KOPT-K1 (cell line): ENCODE measurements around the gene CACNB2.
"Not testable (repeated sequence)": the region's sequence is repeated elsewhere in the genome, so short reads cannot be mapped to it uniquely, and the experiment has no call there.

Experiments used
- H3K27ac ChIP-seq: fragments of 200-600 bp; sonication (generic); 2 replicates; pipeline ENCODE4 v1.5.1; 2016; ENCODE audit warnings: antibody characterized with exemption, mild to moderate bottlenecking, low read depth, low read length; ENCODE audit not compliant: poor library complexity, severe bottlenecking
- H3K36me3 ChIP-seq: fragments of 200-600 bp; sonication (generic); 2 replicates; pipeline ENCODE4 v1.5.1; 2017; ENCODE audit warnings: antibody characterized with exemption, mild to moderate bottlenecking, low read length, moderate library complexity; ENCODE audit not compliant: insufficient read depth
- H3K9me3 ChIP-seq: fragments of 200-600 bp; sonication (generic); 2 replicates; pipeline ENCODE4 v1.5.1; 2017; ENCODE audit warnings: antibody characterized with exemption, low read length, mild to moderate bottlenecking; ENCODE audit not compliant: insufficient read depth, poor library complexity, severe bottlenecking

CACNB2 gene

DNA sequence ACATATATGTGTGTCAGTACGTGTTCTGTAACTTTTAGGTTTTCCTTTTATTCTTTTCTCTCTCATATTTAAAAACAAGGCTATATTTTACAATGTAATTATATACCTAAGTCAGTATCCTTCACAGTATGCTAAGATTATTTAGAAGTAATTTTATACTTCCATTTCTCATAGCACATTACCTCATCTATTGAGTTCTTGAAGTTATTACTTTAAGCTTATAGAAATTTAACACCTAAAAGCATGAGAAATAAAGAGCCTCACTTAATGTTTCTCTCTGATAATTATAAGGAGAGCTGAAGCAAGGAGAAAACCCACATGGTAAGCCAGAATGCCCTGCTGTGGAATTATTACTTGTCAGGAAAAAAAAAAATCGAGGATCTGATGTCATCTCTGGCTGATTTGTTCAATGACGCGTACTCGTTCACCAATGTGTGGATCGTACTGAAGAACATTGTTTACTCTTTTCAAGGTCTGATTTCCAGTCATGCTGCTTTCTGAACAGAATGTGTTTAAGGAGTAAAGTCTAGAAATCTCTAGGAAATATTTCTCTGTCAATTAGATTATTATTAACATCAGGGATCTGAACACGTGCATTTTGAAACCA is 21.9 kb downstream of the CACNB2 start:
- Histone ChIP-seq H3K9me3 (no peaks in the 10 kb centered on the region), H3K36me3 (no peaks in the 10 kb centered on the region), H3K27ac (no peak overlapping the region)

DNA sequence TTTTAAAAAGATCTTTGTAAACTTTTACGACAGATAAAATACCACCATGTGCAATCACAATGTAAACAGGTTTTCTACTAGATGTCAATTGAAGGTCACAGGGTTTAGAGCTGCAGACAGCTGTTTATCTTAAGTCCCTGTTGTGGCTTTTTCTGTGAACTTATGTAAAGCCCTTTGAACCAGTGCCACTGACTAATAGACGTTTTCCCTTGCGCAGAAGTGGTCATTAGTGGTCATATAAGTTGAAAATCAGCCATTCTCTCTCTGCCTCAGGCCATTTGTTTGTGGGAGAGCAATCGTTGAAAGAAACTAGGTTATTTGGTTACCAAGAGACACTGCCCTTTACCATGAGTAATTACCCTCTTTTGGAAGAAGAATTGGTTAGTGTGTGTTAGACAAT is 23.9 kb downstream of the CACNB2 start:
- no peaks in the 10 kb centered on the region for H3K36me3 ChIP-seq
- H3K27ac ChIP-seq: no peak overlapping the region
- no peaks in the 10 kb centered on the region for H3K9me3 ChIP-seq

DNA sequence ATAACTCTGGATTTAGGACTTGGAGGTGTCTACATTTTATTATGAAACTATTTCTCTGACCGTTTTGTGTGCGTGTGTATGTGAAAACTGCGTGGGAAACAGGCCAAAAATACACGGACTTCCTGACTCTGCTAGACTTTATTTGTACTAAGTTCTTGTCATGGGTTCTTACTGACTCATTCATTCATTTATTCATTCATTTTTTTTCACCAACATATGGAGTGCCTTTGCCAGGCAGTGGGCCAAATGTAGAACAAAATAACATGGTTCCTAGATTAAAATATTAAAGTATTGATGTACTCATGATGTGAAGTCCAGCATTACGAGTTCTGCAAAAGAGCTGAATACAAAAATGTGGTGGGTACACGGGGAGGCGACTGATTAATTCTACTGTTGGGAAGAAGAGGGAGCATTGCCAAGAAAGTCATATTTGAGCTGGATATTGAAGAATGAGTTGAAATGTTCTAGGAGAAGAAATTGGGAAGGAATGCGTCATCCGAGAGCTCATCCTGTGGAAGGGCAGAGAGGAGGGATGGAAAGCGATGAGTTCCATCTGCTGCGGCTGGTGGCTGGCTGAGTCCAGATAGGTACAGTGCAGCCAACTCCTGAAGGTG is 24.6 kb downstream of the CACNB2 start:
- Histone ChIP-seq H3K36me3 (no peaks in the 10 kb centered on the region), H3K9me3 (no peaks in the 10 kb centered on the region), H3K27ac (no peak overlapping the region)

DNA sequence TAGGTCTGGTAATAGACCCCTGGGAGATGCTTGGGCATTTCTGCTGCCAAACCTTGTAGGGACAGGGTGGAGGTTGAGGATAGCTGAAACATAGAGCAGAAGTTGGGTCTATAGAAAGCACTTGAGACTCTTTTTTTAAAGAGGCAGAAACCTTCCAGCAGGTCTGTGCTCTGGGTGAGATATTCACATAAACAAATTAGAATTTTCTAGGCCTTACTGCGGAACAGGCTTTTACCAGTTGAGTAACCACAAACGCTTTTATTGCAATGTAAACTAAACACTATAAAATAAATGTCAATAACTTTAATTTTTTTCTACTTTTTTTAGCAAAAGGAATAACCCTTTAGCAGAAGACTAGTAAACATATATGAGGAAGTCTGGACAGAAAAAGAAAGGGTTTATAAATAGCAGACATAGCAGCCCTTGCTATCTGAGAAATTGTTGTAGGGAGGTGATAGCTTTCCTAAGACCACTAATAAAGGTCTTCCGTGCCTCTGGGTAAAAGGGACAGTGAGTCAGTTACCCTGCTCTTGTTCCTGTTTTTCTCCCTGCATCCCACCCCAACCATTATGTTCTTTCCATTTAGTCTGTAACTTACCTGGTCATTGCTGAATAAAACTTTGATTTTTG is 38.7 kb downstream of the CACNB2 start:
- Histone ChIP-seq H3K9me3 (no peaks in the 10 kb centered on the region), H3K36me3 (no peaks in the 10 kb centered on the region), H3K27ac (no peak overlapping the region)

DNA sequence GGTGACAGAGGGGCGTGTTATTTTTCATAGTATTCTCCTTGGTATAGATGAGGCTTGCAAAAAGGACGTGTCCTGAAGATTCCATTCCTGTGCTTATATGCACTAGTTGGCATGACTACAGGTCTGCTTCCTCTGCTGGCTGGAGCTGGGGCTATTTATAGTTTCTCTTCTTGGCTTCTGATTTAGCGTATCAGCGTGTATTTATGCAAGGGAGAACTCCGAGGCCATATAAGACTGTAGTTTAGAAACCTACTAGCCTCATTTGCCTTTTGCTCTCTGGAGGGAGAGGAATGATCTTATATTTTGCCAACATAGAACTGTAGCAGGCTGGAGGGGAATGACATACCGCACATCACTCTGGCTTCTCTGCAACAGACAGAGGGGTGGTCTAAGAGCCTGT is 39.7 kb downstream of the CACNB2 start:
- H3K36me3 ChIP-seq: no peaks in the 10 kb centered on the region
- H3K9me3 ChIP-seq: no peaks in the 10 kb centered on the region
- no peak overlapping the region for H3K27ac ChIP-seq

DNA sequence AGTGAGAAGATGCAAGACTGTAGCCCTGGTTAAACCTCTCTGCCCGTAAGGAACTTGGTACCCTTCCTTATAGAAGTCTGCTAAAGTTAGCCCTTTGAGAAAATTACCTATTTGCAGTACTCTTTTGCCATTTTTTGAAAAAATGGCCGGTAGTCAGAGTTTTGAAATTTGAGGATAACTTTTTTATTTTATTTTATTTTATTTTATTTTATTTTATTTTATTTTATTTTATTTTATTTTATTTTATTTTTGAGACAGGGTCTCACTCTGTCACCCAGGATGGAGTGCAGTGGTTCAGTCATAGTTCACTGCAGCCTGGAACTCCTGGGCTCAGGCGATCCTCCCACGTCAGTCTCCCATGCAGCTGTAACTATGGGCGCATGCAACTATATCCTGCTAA is 41.2 kb downstream of the CACNB2 start:
- H3K27ac ChIP-seq, H3K36me3 ChIP-seq, H3K9me3 ChIP-seq: not testable (repeated sequence)

DNA sequence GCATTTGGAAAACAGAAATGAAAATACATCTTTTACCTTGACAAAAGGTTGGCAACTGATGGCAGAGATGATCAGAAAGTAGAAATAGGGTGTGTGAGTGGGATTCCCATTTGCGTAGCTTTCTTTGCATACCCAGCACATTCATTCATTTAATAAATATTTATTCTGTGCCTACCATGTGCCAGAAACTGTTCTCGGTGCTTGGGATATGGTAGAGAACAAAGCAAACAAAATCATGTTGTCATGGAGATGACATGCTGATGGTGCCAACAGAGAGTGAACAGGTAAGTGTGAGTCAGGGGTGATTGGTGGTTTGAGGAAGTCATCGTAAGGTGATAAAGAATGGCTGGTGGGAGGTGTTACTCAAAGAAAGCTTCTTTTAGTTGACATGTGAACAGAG is 45.4 kb downstream of the CACNB2 start:
- H3K27ac ChIP-seq: no peak overlapping the region
- H3K9me3 ChIP-seq: no peaks in the 10 kb centered on the region
- H3K36me3 ChIP-seq: no peaks in the 10 kb centered on the region

DNA sequence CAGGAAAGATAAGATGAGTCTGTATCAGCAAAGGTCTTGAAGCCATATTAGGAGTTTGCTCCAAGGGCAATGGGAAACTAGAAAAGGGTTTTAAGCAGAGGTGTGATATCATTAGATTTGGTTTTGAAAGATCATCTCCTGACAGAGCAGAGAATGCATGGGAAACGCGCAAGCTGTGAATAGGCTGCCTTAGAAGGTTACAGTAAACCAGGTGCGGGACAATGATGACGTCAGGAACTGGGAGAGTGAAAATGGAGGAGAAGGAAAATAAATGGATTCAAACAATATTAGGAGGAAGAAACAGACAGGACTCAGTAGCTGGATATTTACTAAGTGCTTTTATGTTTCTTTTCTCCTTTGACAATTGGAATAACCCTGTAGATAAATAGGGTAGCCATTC is 50.6 kb downstream of the CACNB2 start:
- no peaks in the 10 kb centered on the region for H3K36me3 ChIP-seq
- H3K9me3 ChIP-seq: no peaks in the 10 kb centered on the region
- no peak overlapping the region for H3K27ac ChIP-seq

DNA sequence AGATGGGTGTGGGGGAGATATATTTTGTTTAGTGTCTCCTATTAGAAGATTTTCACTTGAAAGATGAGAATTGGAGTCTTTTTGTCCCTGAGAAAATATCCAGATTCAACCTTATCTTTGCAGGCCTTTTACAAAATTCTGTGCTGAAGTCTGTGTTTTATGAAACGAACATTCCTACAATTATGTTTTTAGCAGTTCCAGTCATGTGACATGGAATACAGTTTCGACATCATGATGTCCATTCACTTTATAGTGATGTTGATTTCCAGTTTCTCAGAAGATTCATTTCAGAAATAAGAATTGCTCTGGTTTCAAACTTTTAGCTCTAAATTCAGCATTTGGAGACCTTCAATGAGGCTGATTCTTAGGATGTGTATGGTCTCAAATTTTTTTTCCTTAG is 54.4 kb downstream of the CACNB2 start:
- Histone ChIP-seq H3K36me3 (no peaks in the 10 kb centered on the region), H3K27ac (no peak overlapping the region), H3K9me3 (no peaks in the 10 kb centered on the region)

DNA sequence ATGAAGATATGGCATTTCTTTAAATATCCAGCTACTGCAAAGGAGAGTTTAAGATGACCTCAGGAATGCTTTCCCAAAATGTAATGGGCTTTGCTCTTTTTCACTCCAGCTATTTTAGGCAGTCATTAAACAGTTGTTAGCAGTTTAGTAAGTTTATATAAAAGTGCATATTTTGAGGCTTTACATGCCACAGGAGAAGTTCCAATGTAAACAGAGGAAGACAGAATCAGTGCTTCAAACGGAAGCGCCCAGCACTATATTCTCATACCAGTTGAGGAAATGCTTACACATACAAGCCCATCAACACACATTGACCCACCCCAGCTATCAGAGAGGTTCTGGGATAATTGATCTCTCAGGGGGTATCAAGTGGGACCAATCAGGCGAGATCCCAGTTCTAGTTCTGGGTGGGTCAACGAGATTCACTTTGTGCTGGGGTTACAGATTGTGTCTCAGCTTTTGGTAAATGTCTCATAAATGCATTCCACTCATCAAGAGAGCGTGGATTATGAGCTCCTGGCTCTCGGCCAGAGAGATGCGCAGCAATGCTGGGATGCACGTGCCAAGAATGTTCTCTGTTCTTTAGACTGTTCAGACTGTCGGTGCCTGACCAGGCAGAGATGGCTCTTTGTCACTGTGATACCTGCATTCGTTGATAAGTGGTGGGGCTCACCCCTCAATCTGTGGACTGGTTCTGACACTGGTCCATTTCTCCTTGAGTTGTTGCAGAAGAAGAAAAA is 55.0 kb downstream of the CACNB2 start:
- H3K9me3 ChIP-seq: no peaks in the 10 kb centered on the region
- H3K36me3 ChIP-seq: no peaks in the 10 kb centered on the region
- H3K27ac ChIP-seq: no peak overlapping the region

DNA sequence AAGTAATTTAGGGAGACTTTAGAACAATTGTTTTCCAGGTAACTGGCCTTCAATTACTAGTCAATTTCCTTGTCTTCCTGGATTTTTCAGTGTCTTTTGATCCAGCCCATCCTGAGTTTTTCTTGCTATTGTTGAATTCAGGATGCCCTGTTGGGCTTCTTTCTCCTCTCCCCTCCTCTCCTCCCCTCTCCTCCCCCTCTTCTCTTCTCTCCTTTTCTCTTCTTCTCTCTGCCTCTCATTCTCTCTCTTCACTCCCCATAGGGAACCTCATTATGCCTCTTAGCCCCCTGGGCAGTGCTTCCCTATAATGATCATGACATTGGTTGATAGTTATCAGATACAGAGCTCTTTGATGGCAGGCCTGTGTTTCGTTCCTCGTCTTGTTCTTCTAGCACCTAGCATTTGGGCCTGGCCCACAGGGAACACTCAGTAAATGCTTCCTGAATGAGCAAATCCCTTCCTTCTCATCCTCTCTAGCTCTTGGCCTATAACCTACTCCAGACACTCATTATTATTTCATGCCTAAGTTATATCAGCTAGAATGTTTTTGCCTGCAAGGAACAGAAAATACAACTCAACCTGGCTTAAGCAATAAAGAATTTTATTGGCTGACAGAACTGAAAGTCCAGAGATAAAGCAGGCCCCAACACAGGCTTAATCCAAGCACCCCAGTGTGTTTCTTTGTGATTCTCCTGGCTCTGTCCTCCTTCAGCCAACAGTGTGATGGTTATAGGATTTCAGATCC is 56.8 kb downstream of the CACNB2 start:
- Histone ChIP-seq H3K9me3 (no peaks in the 10 kb centered on the region), H3K36me3 (no peaks in the 10 kb centered on the region), H3K27ac (no peak overlapping the region)

DNA sequence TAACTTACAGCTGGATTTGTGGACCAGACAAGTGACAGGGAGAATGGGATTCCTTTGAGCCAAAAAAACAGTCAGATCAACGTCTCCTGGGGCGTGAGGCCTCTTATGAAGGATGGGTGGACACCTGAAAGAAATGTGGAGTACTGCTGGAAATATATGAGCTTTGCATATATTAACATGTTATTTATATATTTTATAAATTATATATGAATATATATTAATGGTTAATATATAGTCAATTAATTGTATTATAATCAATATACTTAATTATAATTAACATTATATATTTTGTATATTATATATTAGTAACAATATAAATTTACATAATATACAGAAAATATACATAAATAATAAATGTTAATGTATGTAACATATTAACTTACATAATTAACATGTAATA is 57.5 kb downstream of the CACNB2 start:
- Histone ChIP-seq H3K36me3 (no peaks in the 10 kb centered on the region), H3K9me3 (no peaks in the 10 kb centered on the region), H3K27ac (no peak overlapping the region)

DNA sequence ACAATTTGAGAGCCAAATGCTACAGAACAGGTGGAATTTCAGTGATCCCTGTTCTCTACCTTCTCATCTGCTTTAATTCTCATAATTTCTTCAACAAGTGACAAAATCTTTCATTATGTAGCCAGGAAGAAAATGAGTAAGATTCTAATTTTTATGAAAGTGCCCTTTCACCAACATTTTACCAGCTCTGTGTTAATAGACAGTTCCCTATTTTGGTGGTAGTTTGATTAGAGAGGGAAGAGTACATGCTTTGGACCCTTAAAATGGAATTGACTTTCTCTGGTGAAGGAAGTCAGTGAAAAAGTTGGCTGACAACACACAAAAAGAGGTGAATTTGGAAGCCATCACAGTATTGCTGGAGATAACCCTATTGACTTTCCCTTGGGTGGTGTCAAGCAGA is 61.7 kb downstream of the CACNB2 start:
- Histone ChIP-seq H3K9me3 (no peaks in the 10 kb centered on the region), H3K36me3 (no peaks in the 10 kb centered on the region), H3K27ac (no peak overlapping the region)

DNA sequence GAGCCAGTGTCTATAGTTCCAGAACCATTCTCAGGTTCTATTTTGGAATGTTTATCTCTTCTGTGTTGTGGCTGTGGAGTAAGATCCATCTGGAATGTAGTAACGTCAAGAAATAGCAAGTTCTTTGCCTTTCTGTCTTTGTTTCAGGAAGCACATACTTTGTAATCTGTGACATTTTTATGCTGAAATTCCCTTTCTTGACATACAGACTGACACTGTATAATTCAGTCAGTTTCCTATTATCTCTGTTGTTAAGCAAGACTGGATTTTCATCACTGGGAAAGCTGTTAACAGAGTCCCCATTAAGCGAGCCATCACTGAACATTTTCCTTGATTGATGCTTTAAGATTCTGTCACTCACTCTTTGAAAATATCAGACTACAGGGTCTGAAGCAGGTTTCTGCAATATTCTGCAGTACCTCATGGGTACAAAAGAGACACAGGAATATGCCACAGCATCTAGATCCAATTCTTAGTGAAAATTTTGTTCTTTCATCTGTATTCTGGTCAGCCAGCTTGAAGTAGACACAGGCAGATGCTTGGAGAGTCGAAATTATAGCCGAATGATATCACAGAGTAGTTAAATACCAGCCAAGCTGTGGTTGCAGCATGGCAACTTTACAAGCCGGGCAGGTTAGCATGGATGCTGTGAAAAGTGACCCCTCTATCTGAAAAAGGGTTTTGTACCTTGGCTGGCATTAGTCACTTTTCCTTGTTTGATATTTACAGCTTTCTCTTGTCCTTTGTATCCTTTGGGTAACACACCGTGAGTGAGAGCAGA is 62.6 kb downstream of the CACNB2 start:
- no peaks in the 10 kb centered on the region for H3K36me3 ChIP-seq
- no peaks in the 10 kb centered on the region for H3K9me3 ChIP-seq
- H3K27ac ChIP-seq: no peak overlapping the region
